Heart left ventricle (tissue), 16 donors: Measurements from ENCODE around the gene PGC. TPM values are rescaled to one million over a fixed set of nuclear protein-coding genes. Genes with fewer than 3 reads are reported as not detected.
A peak's percentile ranks its signal among the peaks of the same experiment; 100 is the strongest.

Source experiments
- ATAC-seq, 4 donors: fragments of 200-7000 bp; cut with Tn5 transposase; one replicate each; pipeline ENCODE4 v1.9.1; 2020 to 2022; ENCODE audit warnings: moderate library complexity in 4 of 4, mild to moderate bottlenecking in 3 of 4, moderate number of reproducible peaks in 1 of 4
- DNase-seq, 5 donors: peaks; one replicate each; pipeline ENCODE4 v3.0.0-alpha.2; 2020
- H3K27ac ChIP-seq, 12 donors: fragments of 200-600 bp; sonication (generic) in 4 of 12; one replicate each; pipeline versions ENCODE4 v1.5.0 to v1.8.0; 2016 to 2022; ENCODE audit warnings: mild to moderate bottlenecking in 2 of 12
- H3K27me3 ChIP-seq, 9 donors: fragments of 200-600 bp; sonication (generic) in 2 of 9; one replicate each; pipeline versions ENCODE4 v1.5.1 to v1.8.0; 2016 to 2022; ENCODE audit warnings: mild to moderate bottlenecking in 3 of 9
- H3K36me3 ChIP-seq, 9 donors: fragments of 200-600 bp; sonication (generic) in 2 of 9; one replicate each; pipeline versions ENCODE4 v1.5.0 to v1.8.0; 2018 to 2022; ENCODE audit warnings: mild to moderate bottlenecking in 2 of 9
- H3K4me1 ChIP-seq, 12 donors: fragments of 200-600 bp; sonication (generic) in 4 of 12; one replicate each; pipeline versions ENCODE4 v1.5.0 to v1.8.0; 2016 to 2022; ENCODE audit warnings: mild to moderate bottlenecking in 3 of 12
- H3K4me3 ChIP-seq, 12 donors: fragments of 200-600 bp; sonication (generic) in 4 of 12; one replicate each; pipeline versions ENCODE4 v1.5.0 to v1.8.0; 2017 to 2022; ENCODE audit warnings: mild to moderate bottlenecking in 9 of 12, moderate library complexity in 4 of 12
- H3K9me3 ChIP-seq, 12 donors: fragments of 200-600 bp; sonication (generic) in 4 of 12; one replicate each; pipeline versions ENCODE4 v1.5.0 to v1.8.0; 2016 to 2022; ENCODE audit warnings: mild to moderate bottlenecking in 1 of 12
- POLR2A ChIP-seq, 2 donors: fragments of 450-650 bp; IDR thresholded peaks; one replicate each; pipeline ENCODE4 v1.6.1; 2017; ENCODE audit warnings: antibody characterized with exemption in 2 of 2, mild to moderate bottlenecking in 2 of 2, moderate library complexity in 2 of 2
- WGBS, 4 donors: extraction: QIAGEN DNeasy Blood & Tissue Kit in 2 of 4; methylation state at CpG; one replicate each; pipeline versions ENCODE4 v1.1.5 to v1.1.7; 2013 to 2018; 5-methylcytosine and 5-hydroxymethylcytosine counted together
- intact Hi-C, 10 donors: fragments of 100-400 bp; cut with DNase I; formaldehyde crosslinking; loops; one replicate each; pipeline versions ENCODE4 v1.11.1 to v1.14.2; 2022
- polyA plus RNA-seq, 2 donors: library from polyadenylated mRNA; stranded (reverse); fragments of 200-250 nt; gene quantifications; one replicate each; pipeline ENCODE4 v1.2.3, GENCODE V29; 2013
- total RNA-seq, 9 donors: library from RNA; depleted of rRNA in 2 of 9; stranded (reverse); fragments of >200 nt in 2 of 9; fragmentation: NEBNext Ultra II Directional in 3 of 9; extraction: Animal tissue kit (Norgen Biotek cat#: 25700) in 3 of 9; gene quantifications; one replicate each; pipeline versions ENCODE4 v1.1.0 to v1.2.4, GENCODE V29; 2016 to 2023
- TF ChIP-seq, protein P1 (sequence below), 12 donors: fragments of 200-600 bp; sonication (generic) in 4 of 12; IDR thresholded peaks; one replicate each; pipeline versions ENCODE4 v1.5.0 to v1.8.0; 2018 to 2022; ENCODE audit warnings: antibody characterized with exemption in 12 of 12, mild to moderate bottlenecking in 5 of 12
- donor health status: ischemic (EF 13 %, LVEDD 7.1; RV severe dilation, severe dysfunction).
- donor health status: healthy with polysubstance abuse.
- donor health status: DM: no; HTN: yes; CAD: no.
- donor health status: DM: no; HTN: no; CAD: no.
- donor health status: ischemic (EF 25% LVEDD 6.9; RV normal size, moderate dysfunction).
- donor health status: ischemic (EF 25% LVEDD 5.7; RV mildly dilated, moderate dysfunction).
- donor health status: healthy.
- donor health status: DM: yes; HTN: yes; CAD: no.
- donor health status: ischemic (EF 35%, LVEDD 5.7; RV mildly dilated, moderate dysfunction).
- donor health status: nonischemic (EF 11% LVEDD 7.7; RV severe dilation, severe dysfunction).
- donor health status: DM: yes; HTN: yes; CAD: no.
- donor health status: PGD.
- donor health status: ischemic (EF 29% LVEDD 5.4; RV normal size, mild dysfunction).
- donor health status: nonischemic (EF 23%, LVEDD 6.1; RV moderate dilation, normal function).

The PGC gene
- total and polyA plus RNA-seq, 11 donors: 1.1 TPM; not detected in 10

DNA sequence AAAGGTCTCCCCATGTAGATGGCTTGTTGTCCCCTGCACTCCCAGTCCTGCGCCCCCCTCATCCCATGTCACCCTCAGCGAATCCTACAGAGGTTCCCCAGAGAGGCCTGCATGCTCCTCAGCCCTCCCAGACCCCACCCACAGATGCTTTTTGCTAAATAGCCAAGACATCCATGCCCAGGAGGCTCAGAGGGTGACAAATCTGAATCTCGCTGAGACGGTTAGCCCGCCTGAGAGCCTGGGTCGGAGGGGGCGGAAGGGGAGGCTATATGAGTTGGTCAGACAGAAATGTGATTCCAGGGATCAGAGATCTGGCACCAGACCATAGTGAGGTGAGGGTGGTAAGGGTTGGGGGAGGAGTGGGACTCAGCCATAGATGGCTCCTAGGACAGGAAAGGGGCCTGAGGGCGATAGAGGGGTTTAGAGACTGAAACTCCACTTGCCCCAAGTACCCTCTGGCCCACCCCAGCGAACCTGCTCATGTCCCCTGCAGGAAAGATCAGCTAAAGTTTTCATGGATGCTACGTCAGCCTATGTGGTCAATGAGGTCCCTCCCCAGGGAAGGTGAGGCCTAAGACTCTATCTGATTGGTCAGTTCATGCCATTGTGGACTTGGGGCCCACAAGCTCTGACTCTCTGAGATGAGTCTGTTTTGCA, 45.0 kb downstream of the PGC start:
- H3K27ac ChIP-seq: peak overlapping the region in 5 of 12 donors; percentile 25 to 80 (median 72)
- H3K36me3 ChIP-seq: peaks cover 0 to 15% (median 3%) of the 10 kb centered on the region in 9 donors
- DNase-seq (peak in 1 of 5 donors; percentile 55), ATAC-seq (no peak)
- no peaks in the 10 kb centered on the region for H3K9me3 ChIP-seq
- intact Hi-C loops: loop anchor here in 2 of 10 donors (10.0 kb wide), 2 partner anchors 73 to 83 kb away; partner anchors contain the start of genes FRS3 (in 1 of the 2), PRICKLE4 (in 1 of the 2) and TOMM6 (in 1 of the 2)
- no peak overlapping the region for H3K4me3 ChIP-seq
- TF ChIP-seq POLR2A (IDR thresholded peaks at IDR 0.05): no peak
- TF ChIP-seq, protein P1, sequence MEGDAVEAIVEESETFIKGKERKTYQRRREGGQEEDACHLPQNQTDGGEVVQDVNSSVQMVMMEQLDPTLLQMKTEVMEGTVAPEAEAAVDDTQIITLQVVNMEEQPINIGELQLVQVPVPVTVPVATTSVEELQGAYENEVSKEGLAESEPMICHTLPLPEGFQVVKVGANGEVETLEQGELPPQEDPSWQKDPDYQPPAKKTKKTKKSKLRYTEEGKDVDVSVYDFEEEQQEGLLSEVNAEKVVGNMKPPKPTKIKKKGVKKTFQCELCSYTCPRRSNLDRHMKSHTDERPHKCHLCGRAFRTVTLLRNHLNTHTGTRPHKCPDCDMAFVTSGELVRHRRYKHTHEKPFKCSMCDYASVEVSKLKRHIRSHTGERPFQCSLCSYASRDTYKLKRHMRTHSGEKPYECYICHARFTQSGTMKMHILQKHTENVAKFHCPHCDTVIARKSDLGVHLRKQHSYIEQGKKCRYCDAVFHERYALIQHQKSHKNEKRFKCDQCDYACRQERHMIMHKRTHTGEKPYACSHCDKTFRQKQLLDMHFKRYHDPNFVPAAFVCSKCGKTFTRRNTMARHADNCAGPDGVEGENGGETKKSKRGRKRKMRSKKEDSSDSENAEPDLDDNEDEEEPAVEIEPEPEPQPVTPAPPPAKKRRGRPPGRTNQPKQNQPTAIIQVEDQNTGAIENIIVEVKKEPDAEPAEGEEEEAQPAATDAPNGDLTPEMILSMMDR (IDR thresholded peaks at IDR 0.05): no peak
- H3K27me3 ChIP-seq: no peaks in the 10 kb centered on the region
- 84 to 96% (median 93%) methylated on average over 10 of the region's 10 CpGs for WGBS, 4 donors
- H3K4me1 ChIP-seq: peaks cover 11 to 92% (median 65%) of the 10 kb centered on the region in 12 donors

DNA sequence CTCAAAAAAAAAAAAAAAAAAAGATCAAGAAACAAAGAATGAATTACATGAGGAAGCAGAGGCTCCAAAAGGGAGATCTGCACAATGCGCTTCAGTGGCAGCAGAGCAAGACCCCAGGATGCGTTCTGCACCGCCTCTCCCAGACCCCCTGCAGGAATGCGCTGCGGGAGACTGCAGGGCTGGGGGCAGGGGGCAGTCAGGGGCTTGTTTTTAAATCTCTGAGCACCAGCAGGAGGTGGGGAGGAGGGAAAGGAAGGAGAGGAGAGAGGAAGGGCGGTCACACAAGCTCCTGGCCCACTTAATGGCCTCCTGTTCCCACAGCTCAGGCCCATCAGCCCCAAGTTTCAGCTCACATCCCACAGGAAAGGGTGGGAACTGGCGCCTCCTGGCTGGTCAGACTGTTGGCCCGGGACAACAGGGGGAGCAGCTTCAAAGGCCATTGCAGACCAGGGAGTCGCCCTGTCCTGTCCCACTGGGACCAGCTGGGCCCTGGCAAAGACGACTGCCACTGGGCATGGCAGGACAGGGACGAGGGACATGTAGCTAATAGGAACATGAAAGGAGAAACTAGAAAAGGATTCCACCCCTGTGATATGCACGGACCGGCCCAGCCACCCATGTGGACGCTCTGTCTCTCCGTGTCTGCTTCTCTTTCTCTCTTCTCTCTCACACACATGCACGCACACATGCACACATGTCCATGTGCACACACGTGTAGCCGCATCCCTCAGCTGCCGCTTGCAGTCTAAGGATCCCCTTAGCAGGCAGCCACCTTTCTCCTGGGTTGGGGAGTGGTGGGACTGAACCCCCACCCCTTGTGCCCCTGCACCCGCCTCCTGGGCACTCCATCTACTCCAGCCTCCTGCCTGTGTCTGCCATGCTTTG, 46.5 kb downstream of the PGC start:
- DNase-seq (peak in 3 of 5 donors; percentile 59 to 72 (median 60)), ATAC-seq (peak in 3 of 4 donors; percentile 35 to 56 (median 55))
- TF ChIP-seq, protein P1 (IDR thresholded peaks at IDR 0.05): peak in 5 of 12 donors; percentile 18 to 40 (median 27)
- no peak for TF ChIP-seq POLR2A (IDR thresholded peaks at IDR 0.05)
- H3K36me3 ChIP-seq: peaks cover 0 to 19% (median 3%) of the 10 kb centered on the region in 9 donors
- H3K27ac ChIP-seq: peak overlapping the region in 10 of 12 donors; percentile 2 to 80 (median 58)
- H3K27me3 ChIP-seq: no peaks in the 10 kb centered on the region
- no peaks in the 10 kb centered on the region for H3K9me3 ChIP-seq
- WGBS, 4 donors: 59 to 68% (median 63%) methylated on average over 17 to 20 of the region's 20 CpGs
- intact Hi-C loops: loop anchor here in 2 of 10 donors (10.0 kb wide), 2 partner anchors 74 to 84 kb away; partner anchors contain the start of genes FRS3 (in 1 of the 2), PRICKLE4 (in 1 of the 2) and TOMM6 (in 1 of the 2)
- peaks cover 3 to 77% (median 52%) of the 10 kb centered on the region in 12 donors for H3K4me1 ChIP-seq
- no peak overlapping the region for H3K4me3 ChIP-seq

DNA sequence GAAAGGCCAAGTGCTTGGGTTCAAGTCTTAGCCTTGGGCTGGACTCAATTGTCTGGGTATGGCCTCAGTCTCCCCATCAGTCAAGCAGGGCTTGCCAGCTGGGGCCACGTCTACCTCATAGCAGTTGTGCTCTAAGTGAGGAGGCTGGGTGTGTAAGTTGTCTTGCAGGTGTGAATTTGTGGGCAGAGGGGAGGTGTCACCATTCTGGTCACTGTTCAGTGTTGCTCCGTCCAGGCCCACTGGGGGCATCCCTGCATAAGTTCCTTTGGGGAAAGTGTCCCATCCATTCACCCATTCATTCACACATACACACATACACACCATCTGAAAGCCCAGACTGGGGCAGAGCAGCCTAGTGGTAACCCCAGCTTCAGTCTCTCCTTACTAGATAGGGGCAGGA, 48.1 kb downstream of the PGC start:
- Histone ChIP-seq H3K27ac (peak overlapping the region in 11 of 12 donors; percentile 32 to 90 (median 72)), H3K4me1 (peaks cover 3 to 70% (median 37%) of the 10 kb centered on the region in 12 donors), H3K9me3 (no peaks in the 10 kb centered on the region), H3K27me3 (no peaks in the 10 kb centered on the region), H3K36me3 (peaks cover 0 to 19% (median 3%) of the 10 kb centered on the region in 9 donors), H3K4me3 (no peak overlapping the region)
- no peak for ATAC-seq
- WGBS, 4 donors: 50 to 72% (median 70%) methylated on average over 1 to 2 of the region's 2 CpGs
- DNase-seq: peak in 1 of 5 donors; percentile 3
- intact Hi-C loops: loop anchor here in 1 of 10 donors (10.0 kb wide), 1 partner anchor 76 kb away; the partner anchor contains the start of gene FRS3
- TF ChIP-seq, protein P1 (IDR thresholded peaks at IDR 0.05): no peak
- TF ChIP-seq POLR2A (IDR thresholded peaks at IDR 0.05): no peak
